ENCODE data around the gene RREB1.

DNA sequence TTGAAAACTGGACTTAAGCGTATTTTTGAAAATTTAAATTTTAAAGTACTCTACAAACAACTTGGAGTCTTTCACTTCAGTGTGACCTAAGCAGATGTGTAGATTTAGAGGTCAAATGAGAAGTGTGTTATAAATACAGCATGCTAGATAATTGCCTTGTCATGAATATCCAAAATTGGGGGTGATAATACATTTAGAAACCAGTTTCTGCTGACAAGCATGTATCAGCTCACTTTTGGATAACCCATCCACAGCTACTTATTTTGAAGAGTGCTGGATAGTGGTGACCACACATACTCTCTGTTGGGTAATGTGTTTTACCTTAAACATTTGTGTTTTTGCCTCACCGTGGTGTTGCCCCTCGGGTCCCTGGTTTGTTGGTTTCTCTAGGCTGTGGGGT is 14.9 kb downstream of the RREB1 start:
- no peak for TF ChIP-seq CTCF (conservative IDR thresholded peaks at IDR 0.05; ENCODE audit: low read depth, low read length)
- TF ChIP-seq EZH2 (IDR thresholded peaks at IDR 0.05; ENCODE audit: borderline replicate concordance, low read depth, low read length, poor library complexity, severe bottlenecking): no peak
